Measurements from ENCODE around the gene LCP1. TPM values are rescaled to one million over a fixed set of nuclear protein-coding genes. Genes with fewer than 3 reads are reported as not detected.

LCP1 gene
- total RNA-seq, 6 experiments from 2014 or later: 0.05 TPM; not detected in 5

- Mint-ChIP-seq H3K27ac (no peak overlapping the region), H3K27me3 (ENCODE audit: insufficient read depth) (peaks cover 10% of the 10 kb centered on the region), H3K4me1 (ENCODE audit: low read depth) (no peaks in the 10 kb centered on the region), H3K9me3 (no peaks in the 10 kb centered on the region), H3K4me3 (no peak overlapping the region), H3K36me3 (ENCODE audit: low read depth) (no peaks in the 10 kb centered on the region)
- DNase-seq: no peak
- no peak for TF ChIP-seq CTCF (IDR thresholded peaks at IDR 0.05)
These were observed 11.7 kb downstream of the LCP1 start for GRCh38 chr13:46170268-46170667.

- no peak for TF ChIP-seq CTCF (IDR thresholded peaks at IDR 0.05)
- Mint-ChIP-seq H3K4me1 (ENCODE audit: low read depth) (no peaks in the 10 kb centered on the region), H3K4me3 (no peak overlapping the region), H3K36me3 (ENCODE audit: low read depth) (no peaks in the 10 kb centered on the region), H3K9me3 (no peaks in the 10 kb centered on the region), H3K27me3 (ENCODE audit: insufficient read depth) (peaks cover 8% of the 10 kb centered on the region), H3K27ac (no peak overlapping the region)
- no peak for DNase-seq
These were observed 12.2 kb downstream of the LCP1 start for GRCh38 chr13:46169758-46170157.

GRCh38 chr13:46168783-46169182 lies 13.2 kb downstream of the LCP1 start:
- H3K27ac Mint-ChIP-seq: no peak overlapping the region
- H3K4me1 Mint-ChIP-seq (ENCODE audit: low read depth): no peaks in the 10 kb centered on the region
- DNase-seq: no peak
- no peak overlapping the region for H3K4me3 Mint-ChIP-seq
- H3K36me3 Mint-ChIP-seq (ENCODE audit: low read depth): no peaks in the 10 kb centered on the region
- no peak for TF ChIP-seq CTCF (IDR thresholded peaks at IDR 0.05)
- no peaks in the 10 kb centered on the region for H3K9me3 Mint-ChIP-seq
- H3K27me3 Mint-ChIP-seq (ENCODE audit: insufficient read depth): peaks cover 6% of the 10 kb centered on the region

GRCh38 chr13:46168341-46168740 lies 13.6 kb downstream of the LCP1 start:
- H3K9me3 Mint-ChIP-seq: no peaks in the 10 kb centered on the region
- no peaks in the 10 kb centered on the region for H3K36me3 Mint-ChIP-seq (ENCODE audit: low read depth)
- H3K4me3 Mint-ChIP-seq: no peak overlapping the region
- H3K27me3 Mint-ChIP-seq (ENCODE audit: insufficient read depth): peaks cover 6% of the 10 kb centered on the region
- H3K27ac Mint-ChIP-seq: no peak overlapping the region
- H3K4me1 Mint-ChIP-seq (ENCODE audit: low read depth): no peaks in the 10 kb centered on the region
- no peak for DNase-seq
- TF ChIP-seq CTCF (IDR thresholded peaks at IDR 0.05): no peak

- no peak for TF ChIP-seq CTCF (IDR thresholded peaks at IDR 0.05)
- Mint-ChIP-seq H3K27me3 (ENCODE audit: insufficient read depth) (peaks cover 2% of the 10 kb centered on the region; the same call in 1 of the 2 replicates), H3K9me3 (no peaks in the 10 kb centered on the region), H3K27ac (no peak overlapping the region), H3K4me1 (ENCODE audit: low read depth) (no peaks in the 10 kb centered on the region), H3K4me3 (no peak overlapping the region), H3K36me3 (ENCODE audit: low read depth) (no peaks in the 10 kb centered on the region)
- DNase-seq: no peak
These were observed 14.9 kb downstream of the LCP1 start for GRCh38 chr13:46166947-46167610.

Data from HFFc6 (cell line).